ENCODE data around the gene MBNL1. TPM values are rescaled to one million over a fixed set of nuclear protein-coding genes. Genes with fewer than 3 reads are reported as not detected.

The MBNL1 gene
- polyA plus RNA-seq, 1 donor (not counting 4 experiments of a cell fraction or from before 2014, with no cell fraction given) = 58.3 TPM

DNA sequence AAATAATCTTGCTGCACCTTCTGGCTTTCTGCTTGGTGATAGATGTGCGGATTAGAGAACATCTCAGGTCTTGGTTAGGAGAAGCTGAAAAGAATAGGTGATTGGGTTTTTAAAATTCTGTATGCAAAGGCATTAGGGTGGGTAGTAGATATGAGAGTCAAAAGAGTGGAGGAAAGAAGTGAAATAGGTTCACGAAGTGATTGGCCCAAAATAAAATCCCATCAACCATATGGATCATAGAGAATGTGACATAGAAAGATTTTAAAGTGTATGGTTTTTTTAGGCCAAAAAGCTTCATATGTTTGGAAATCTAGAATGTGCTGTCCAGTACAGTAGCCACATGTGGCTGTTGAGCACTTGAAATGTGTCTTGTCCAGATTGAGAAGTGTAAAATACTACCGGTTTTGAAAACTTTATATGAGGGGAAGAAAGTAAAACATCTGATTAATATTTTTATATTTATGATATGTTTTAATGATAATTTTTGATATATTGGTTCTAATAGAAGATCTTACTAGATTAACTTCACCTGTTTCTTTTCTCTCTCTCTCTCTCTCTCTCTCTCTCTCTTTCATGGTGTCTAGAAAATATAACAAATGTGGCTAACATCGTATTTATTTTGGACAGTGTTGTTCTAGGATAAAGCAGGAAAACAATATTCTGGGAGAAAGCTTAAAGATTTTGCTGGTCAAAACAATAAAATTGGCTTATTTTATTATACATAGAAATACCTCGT lies 2.9 kb downstream of the MBNL1 start:
- TF ChIP-seq, protein P1, sequence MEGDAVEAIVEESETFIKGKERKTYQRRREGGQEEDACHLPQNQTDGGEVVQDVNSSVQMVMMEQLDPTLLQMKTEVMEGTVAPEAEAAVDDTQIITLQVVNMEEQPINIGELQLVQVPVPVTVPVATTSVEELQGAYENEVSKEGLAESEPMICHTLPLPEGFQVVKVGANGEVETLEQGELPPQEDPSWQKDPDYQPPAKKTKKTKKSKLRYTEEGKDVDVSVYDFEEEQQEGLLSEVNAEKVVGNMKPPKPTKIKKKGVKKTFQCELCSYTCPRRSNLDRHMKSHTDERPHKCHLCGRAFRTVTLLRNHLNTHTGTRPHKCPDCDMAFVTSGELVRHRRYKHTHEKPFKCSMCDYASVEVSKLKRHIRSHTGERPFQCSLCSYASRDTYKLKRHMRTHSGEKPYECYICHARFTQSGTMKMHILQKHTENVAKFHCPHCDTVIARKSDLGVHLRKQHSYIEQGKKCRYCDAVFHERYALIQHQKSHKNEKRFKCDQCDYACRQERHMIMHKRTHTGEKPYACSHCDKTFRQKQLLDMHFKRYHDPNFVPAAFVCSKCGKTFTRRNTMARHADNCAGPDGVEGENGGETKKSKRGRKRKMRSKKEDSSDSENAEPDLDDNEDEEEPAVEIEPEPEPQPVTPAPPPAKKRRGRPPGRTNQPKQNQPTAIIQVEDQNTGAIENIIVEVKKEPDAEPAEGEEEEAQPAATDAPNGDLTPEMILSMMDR (optimal IDR thresholded peaks at IDR 0.05 in 1 of 3, IDR thresholded peaks at IDR 0.05 in 1 of 3, conservative IDR thresholded peaks at IDR 0.05 in 1 of 3; ENCODE audit: extremely low read depth in 1 of 3, insufficient read depth in 2 of 3, low read length in 3 of 3) = no peak
- TF ChIP-seq EZH2 (IDR thresholded peaks at IDR 0.05; ENCODE audit: low read length) = no peak
- Histone ChIP-seq H2AFZ (ENCODE audit: control insufficient read depth, low read length) (no peak overlapping the region), H3K36me3 (ENCODE audit: control insufficient read depth in 2 of 2, extremely low read depth in 1 of 2, insufficient read depth in 2 of 2, low read length in 2 of 2) (no peaks in the 10 kb centered on the region), H3K9me1 (ENCODE audit: control insufficient read depth, extremely low read depth, insufficient read depth, low read length) (peaks cover 2% of the 10 kb centered on the region), H3K27me3 (ENCODE audit: control insufficient read depth, extremely low read depth, insufficient read depth, low read length) (no peaks in the 10 kb centered on the region), H3K4me2 (ENCODE audit: control insufficient read depth, extremely low read depth, insufficient read depth, low read depth, low read length) (peak overlapping the region; percentile 90), H4K20me1 (ENCODE audit: control insufficient read depth, extremely low read depth, insufficient read depth, low read length) (no peaks in the 10 kb centered on the region), H3K27ac (ENCODE audit: control insufficient read depth, insufficient read depth, low read length) (peak overlapping the region; percentile 85), H3K4me1 (ENCODE audit: control insufficient read depth, extremely low read depth, insufficient read depth, low read length) (peaks cover 39% of the 10 kb centered on the region), H3K79me2 (ENCODE audit: control insufficient read depth, insufficient read depth, low read length) (peaks cover 76% of the 10 kb centered on the region), H3K9ac (ENCODE audit: control insufficient read depth, extremely low read depth, insufficient read depth, low read length) (peak overlapping the region; percentile 87), H3K4me3 (ENCODE audit: control insufficient read depth in 2 of 3, extremely low read depth in 1 of 3, insufficient read depth in 2 of 3, low read depth in 1 of 3, low read length in 3 of 3) (peak overlapping the region; percentile 71 to 90 (median 89)), H3K9me3 (ENCODE audit: control insufficient read depth, low read depth, low read length) (no peaks in the 10 kb centered on the region)
- dilution Hi-C loops (cut with MboI; ENCODE audit: extremely low pct_ligation_motif_present, low sequenced_read_pairs) = no loop called here
- FAIRE-seq (no peak), DNase-seq (ENCODE audit: low read depth, low spot score) (no peak)

- no peaks in the 10 kb centered on the region for H3K9me3 ChIP-seq (ENCODE audit: control insufficient read depth, low read depth, low read length)
- no peak overlapping the region for H3K9ac ChIP-seq (ENCODE audit: control insufficient read depth, extremely low read depth, insufficient read depth, low read length)
- no peaks in the 10 kb centered on the region for H4K20me1 ChIP-seq (ENCODE audit: control insufficient read depth, extremely low read depth, insufficient read depth, low read length)
- no peak for TF ChIP-seq EZH2 (IDR thresholded peaks at IDR 0.05; ENCODE audit: low read length)
- TF ChIP-seq, protein P1 (optimal IDR thresholded peaks at IDR 0.05 in 1 of 3, IDR thresholded peaks at IDR 0.05 in 1 of 3, conservative IDR thresholded peaks at IDR 0.05 in 1 of 3; ENCODE audit: extremely low read depth in 1 of 3, insufficient read depth in 2 of 3, low read length in 3 of 3) = no peak
- peaks cover 87% of the 10 kb centered on the region for H3K79me2 ChIP-seq (ENCODE audit: control insufficient read depth, insufficient read depth, low read length)
- no peak overlapping the region for H2AFZ ChIP-seq (ENCODE audit: control insufficient read depth, low read length)
- H3K4me3 ChIP-seq (ENCODE audit: control insufficient read depth in 2 of 3, extremely low read depth in 1 of 3, insufficient read depth in 2 of 3, low read depth in 1 of 3, low read length in 3 of 3) = peak overlapping the region in 2 of 3 experiments; percentile 23 to 43
- peak overlapping the region; percentile 62 for H3K27ac ChIP-seq (ENCODE audit: control insufficient read depth, insufficient read depth, low read length)
- DNase-seq (ENCODE audit: low read depth, low spot score) (no peak), FAIRE-seq (peak; percentile 36)
- peaks cover 2% of the 10 kb centered on the region for H3K9me1 ChIP-seq (ENCODE audit: control insufficient read depth, extremely low read depth, insufficient read depth, low read length)
- no peaks in the 10 kb centered on the region for H3K27me3 ChIP-seq (ENCODE audit: control insufficient read depth, extremely low read depth, insufficient read depth, low read length)
- peaks cover 29% of the 10 kb centered on the region for H3K4me1 ChIP-seq (ENCODE audit: control insufficient read depth, extremely low read depth, insufficient read depth, low read length)
- H3K4me2 ChIP-seq (ENCODE audit: control insufficient read depth, extremely low read depth, insufficient read depth, low read depth, low read length) = peak overlapping the region; percentile 90
- H3K36me3 ChIP-seq (ENCODE audit: control insufficient read depth in 2 of 2, extremely low read depth in 1 of 2, insufficient read depth in 2 of 2, low read length in 2 of 2) = no peaks in the 10 kb centered on the region
- dilution Hi-C loops (cut with MboI; ENCODE audit: extremely low pct_ligation_motif_present, low sequenced_read_pairs) = no loop called here
These were observed 4.1 kb downstream of the MBNL1 start for GRCh38 chr3:152272771-152273242.
